ENCODE measurements around the gene DPF3. TPM values are rescaled to one million over a fixed set of nuclear protein-coding genes. Genes with fewer than 3 reads are reported as not detected.

DPF3 gene
- total and polyA plus RNA-seq, 9 of the 15 experiments (the other 6 are each of a cell fraction or from before 2014, with no cell fraction given), result 0.21 to 4.9 (median 1.2) TPM

GRCh38 chr14:72756967-72757366 lies 136.9 kb downstream of the DPF3 start (continued):
- TF ChIP-seq HMGXB4 (CRISPR knock-in tag; IDR thresholded peaks at IDR 0.05), result no peak
- no peak for TF ChIP-seq MAFF (IDR thresholded peaks at IDR 0.05; ENCODE audit: low read length)
- no peak for TF ChIP-seq ZKSCAN3 (CRISPR knock-in tag; IDR thresholded peaks at IDR 0.05)
- TF ChIP-seq E2F3 (CRISPR knock-in tag; IDR thresholded peaks at IDR 0.05), result no peak
- TF ChIP-seq PTRF (tag; IDR thresholded peaks at IDR 0.05), result no peak
- no peak for TF ChIP-seq CBX2 (IDR thresholded peaks at IDR 0.05; ENCODE audit: insufficient read depth, low read length, poor library complexity, severe bottlenecking)

- Histone ChIP-seq H2AFZ (ENCODE audit: low read depth, low read length) (no peak overlapping the region), H4K20me1 (replicated peaks; ENCODE audit: control insufficient read depth, insufficient read depth, low read length) (no peaks in the 10 kb centered on the region), H3K9me3 (replicated peaks; ENCODE audit: control insufficient read depth, insufficient read depth, low read depth, low read length) (0 out of 2 replicates have a peak, but pooled peaks cover 2% of the 10 kb centered on the region), H3K79me2 (ENCODE audit: control insufficient read depth, insufficient read depth, low read length) (no peaks in the 10 kb centered on the region), H3K36me3 (ENCODE audit: control insufficient read depth, insufficient read depth, low read length) (no peaks in the 10 kb centered on the region), H3K4me2 (ENCODE audit: insufficient read depth, low read length) (no peak overlapping the region), H3K9ac (ENCODE audit: insufficient read depth in 1 of 2, low read depth in 2 of 2, low read length in 2 of 2) (no peak overlapping the region), H3K4me3 (no peak overlapping the region), H3K9me1 (ENCODE audit: control insufficient read depth, insufficient read depth, low read length) (no peaks in the 10 kb centered on the region), H3K27me3 (ENCODE audit: control insufficient read depth in 2 of 2, insufficient read depth in 2 of 2, low read length in 2 of 2) (no peaks in the 10 kb centered on the region), H3K27ac (ENCODE audit: extremely low read depth, low read depth, low read length) (no peak overlapping the region), H3K4me1 (replicated peaks in 1 of 2; ENCODE audit: control insufficient read depth in 2 of 2, insufficient read depth in 2 of 2, low read length in 2 of 2) (no peaks in the 10 kb centered on the region)
- BruUV-seq (replicated peaks), result no TSS peak
- in situ Hi-C loops (cut with MboI) (no loop called here), intact Hi-C loops (cut with micrococcal nuclease) (no loop called here)
- WGBS (ENCODE audit: insufficient coverage, low coverage, missing lambda C conversion rate), result 4% methylated on average over 3 of the region's 3 CpGs
- ChIA-PET POLR2A (interaction anchor here (0.6 kb wide), 1 partner anchor 67 kb away, joined by 3 read pairs; no protein-coding TSS in a partner anchor), CTCF (ENCODE audit: low intra/inter-chr PET ratio) (no interaction called here)
- ATAC-seq (no peak), FAIRE-seq (no peak), DNase-seq (ENCODE audit: extremely low read depth in 1 of 4, low spot score in 3 of 4) (no peak)
- TF ChIP-seq E2F5 (CRISPR knock-in tag; IDR thresholded peaks at IDR 0.05), result no peak
- no peak for TF ChIP-seq HES1 (IDR thresholded peaks at IDR 0.05; ENCODE audit: low read depth)
- no peak for TF ChIP-seq CHD2 (IDR thresholded peaks at IDR 0.05; ENCODE audit: low read depth, low read length)
- no peak for TF ChIP-seq MTA2 (IDR thresholded peaks at IDR 0.05; ENCODE audit: low read depth)
- no peak for TF ChIP-seq XRCC5 (IDR thresholded peaks at IDR 0.05; ENCODE audit: low read depth, low read length)
- TF ChIP-seq CXXC5 (CRISPR knock-in tag; IDR thresholded peaks at IDR 0.05), result no peak
- TF ChIP-seq UBTF (IDR thresholded peaks at IDR 0.05; ENCODE audit: borderline replicate concordance in 1 of 2, low read depth in 2 of 2, low read length in 2 of 2), result no peak
- no peak for TF ChIP-seq ZBTB33 (CRISPR knock-in tag; IDR thresholded peaks at IDR 0.05)
Measured at GRCh38 chr14:72755766-72756165, 138.1 kb downstream of the DPF3 start.

Measured in K562 (cell line).